ENCODE results near the gene EIF3I.
"Not testable (repeated sequence)": the region's sequence is repeated elsewhere in the genome, so short reads cannot be mapped to it uniquely, and the experiment has no call there.

EIF3I gene

DNA sequence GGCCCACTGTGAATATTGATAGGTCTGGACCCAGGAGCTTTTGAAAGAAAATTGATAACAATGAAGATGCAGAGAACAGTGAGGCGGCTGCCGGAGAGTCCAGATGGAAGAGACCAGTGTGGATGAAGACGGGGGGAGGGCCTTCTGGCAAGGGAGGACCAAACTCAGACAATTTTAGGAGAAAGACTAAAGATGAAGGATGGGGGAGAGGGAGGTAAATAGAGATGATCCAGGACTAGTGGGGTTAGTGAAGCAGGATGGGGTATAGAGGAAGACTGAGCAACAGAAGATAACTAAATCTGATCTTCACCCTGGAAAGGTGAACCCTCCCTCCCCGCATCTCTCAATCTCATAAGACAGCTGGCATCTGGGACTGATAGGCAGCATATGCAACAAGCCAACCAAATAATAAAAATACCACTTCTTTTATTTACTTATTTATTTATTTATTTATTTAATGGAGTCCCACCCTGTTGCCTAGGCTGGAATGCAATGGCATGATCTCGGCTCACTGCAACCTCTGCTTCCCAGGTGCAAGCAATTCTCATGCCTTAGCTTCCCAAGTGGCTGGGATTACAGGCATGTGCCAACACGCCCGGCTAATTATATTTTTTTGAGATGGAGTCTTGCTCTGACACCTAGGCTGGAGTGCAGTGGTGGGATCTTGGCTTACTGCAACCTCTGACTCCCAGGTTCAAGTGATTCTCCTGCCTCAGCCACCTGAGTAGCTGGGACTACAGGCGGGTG, 10.5 kb downstream of the EIF3I start:
- no peak for DNase-seq

DNA sequence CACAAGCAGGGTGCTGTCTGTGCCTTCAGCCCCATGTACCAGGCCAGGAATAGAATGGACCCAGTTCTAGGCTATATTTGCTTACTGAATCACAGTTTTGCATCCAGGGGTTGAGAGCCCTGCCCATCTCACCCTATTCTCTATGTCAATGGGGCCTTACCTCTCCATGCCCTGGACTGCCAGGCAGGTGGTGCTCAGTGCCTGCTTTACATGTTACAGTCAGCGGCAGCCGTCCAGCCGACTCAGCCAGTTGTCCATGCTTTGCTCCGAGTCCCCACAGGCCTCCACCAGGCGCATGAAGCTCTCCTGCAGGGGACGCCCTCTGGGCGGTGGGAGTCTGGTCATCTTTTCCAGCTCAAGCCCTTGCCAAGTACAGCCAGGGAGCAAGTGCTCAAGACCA, 12.6 kb downstream of the EIF3I start:
- DNase-seq, result no peak

DNA sequence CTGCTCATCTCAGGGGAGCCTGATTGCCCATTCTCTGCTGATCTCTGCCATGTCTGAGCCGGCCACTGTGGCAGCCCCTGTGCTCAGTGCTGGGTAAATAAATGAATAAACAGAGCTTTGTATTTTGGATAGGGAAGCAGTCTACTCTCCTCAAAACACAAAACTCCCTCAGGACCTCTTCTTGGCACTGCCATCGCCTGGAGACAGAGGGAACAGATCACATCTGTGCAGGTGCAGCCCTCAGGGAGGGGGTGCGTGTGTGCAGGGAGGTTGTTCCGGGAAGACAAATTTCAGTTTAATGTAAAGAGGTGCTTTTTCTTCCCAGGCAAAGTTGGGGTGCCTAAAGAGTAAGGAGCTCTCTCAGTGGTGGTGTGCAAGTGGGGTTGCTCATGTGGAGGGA, 17.1 kb downstream of the EIF3I start:
- DNase-seq, result no peak

DNA sequence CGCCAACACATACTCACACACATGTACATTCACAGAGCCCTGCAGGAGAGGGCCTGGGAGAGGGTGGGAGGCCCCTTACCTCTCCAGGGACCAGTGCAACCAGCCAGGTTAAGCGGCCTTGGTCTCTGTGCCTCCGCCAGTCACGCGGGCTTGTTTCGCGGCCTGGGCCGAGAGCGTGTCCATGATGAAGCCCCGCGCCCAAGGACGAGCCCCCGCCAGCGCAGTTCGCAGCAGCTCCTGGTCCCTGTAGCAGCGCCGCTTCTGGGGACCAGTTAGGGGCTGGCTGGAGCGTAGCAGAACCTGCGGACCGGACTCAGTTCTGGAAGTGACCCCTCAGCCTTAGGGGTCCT, 17.6 kb downstream of the EIF3I start:
- DNase-seq, result no peak

DNA sequence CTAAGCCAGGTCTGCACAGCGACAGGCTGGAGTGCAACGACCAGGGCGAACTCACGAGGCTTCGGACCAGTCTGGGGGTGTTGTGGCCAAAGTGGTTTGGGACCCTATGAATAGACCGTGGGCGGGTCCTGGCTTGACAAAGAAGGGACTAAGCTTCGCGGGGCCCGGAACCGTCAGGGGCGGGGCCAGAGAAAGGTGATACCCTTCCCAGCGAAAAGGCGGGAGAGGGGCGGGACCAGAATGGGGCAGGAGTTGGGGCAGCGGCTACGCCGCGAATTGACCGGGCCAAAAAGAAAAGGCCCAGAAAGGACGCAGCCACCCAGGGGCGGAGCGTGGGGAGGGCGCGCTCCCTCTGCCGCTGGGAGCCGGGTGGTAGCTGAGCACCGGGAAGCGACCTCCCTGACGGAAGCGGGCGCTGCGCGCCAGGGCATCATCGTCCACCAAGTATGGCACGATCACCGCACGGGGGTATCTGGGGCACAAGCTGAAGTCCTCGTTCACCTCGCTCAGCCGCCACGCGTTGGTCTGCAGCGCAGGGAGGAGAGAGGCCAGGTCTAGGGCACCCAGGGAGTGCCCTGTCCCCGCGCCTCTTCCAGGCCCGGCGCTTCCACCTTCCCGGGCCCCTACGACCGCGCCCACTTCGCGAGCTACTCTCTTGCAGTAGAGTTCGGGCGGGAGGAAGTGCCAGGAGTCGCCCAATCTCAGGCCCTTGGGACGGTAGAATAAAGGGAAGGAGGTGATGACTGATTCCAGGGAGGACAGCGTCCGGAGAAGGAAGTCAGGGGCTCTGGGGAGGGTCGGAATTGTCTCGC, 18.1 kb downstream of the EIF3I start:
- DNase-seq, result peak; percentile 4 to 44

DNA sequence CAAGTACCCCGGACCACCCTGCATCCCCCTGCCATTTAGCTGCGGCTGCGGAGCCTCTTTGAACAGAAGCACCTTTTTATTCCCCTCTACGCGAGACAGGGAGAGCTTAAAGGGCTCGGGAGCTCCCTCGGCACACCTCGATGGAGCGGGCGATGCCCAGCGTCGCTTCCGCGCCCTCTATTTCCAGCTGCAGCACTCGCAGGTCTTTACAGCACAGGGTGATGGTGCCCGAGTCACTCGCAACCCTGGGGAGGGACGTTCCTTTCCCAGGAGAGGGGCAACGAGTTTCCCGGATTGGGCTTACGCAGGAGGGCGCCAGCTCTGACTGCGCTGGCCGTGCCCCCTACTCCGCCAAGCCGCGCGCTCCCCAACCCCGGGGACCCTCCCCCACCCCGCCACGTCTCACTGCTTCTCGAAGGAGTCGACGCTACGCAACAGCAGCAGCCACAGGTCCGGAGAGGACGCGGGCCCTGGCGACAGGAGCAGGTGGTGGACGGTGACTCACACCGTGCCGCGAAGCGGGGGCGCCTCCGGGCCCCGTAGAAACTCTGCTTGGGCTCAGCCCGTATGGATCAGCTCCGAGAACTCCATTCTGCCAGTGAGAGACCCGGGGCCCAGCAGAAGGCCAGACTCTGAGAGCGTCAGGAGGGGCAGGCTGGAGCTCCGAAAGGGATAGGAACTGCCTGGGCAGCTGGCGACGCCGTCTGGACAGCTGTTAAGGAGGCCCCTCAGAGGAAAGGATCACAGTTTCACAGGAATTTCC, 19.0 kb downstream of the EIF3I start:
- DNase-seq, result peak; percentile 10 to 47

DNA sequence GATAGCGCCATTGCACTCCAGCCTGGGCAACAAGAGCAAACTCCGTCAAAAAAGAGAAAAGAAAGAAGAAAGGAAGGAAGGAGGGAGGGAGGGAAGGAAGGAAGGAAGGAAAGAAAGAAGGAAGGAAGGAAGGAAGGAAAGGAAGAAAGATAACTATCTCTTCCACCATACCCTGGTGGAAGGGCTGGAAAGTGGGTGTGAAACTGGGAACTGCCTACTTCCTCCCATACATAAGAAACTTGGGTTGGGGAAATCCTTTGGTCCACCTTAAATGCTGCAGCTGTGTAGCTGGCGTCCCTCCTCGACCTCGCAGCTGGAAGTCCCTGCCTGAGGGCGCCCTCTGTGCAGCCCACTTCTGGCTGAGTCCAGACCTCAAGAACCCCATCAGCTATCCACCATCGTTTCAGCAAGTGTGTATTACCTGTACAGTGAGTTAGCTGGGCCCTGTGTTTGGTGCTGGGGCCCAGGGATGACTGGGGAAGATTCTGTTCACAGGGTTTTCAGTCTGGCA, 20.2 kb downstream of the EIF3I start:
- DNase-seq, result peak; percentile 36 to 58

DNA sequence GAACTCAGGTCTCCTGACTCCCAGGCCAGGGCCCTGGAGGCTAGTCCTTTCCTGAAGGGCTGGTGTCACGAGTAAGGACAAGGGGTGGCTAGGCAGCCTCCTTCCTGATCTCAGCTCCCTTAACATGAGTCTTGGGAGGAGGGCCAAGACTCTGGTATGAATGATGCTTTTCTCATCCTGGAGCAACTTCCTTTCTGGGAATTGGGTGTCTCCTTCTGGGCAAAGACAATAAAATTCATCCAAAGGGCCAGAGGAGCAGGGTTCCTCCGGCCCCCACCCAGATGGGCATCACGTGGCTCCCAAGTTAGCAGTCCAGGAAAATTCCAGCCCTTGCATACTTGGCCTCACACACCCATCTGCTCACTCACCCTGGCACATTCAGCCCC, 24.7 kb downstream of the EIF3I start, which contains the start of gene FAM167B:
Gene FAM167B (plus strand): TSS at position 335 of the 386 bp plus-strand sequence. CDS start 200 bp downstream, outside the sequence.
- no peak for DNase-seq

DNA sequence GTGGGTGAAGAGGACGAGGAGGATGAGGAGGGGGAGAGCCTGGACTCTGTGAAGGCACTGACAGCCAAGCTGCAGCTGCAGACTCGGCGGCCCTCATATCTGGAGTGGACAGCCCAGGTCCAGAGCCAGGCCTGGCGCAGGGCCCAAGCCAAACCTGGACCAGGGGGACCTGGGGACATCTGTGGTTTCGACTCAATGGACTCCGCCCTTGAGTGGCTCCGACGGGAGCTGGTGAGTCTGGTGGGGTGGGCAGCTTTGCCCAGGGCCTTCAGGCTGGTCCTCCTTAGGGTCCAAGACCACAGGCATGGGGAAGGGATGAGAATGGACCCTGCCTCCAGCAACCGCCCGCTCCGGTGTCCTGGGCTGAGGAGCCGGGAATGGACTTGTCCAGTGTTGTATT, 25.2 kb downstream of the EIF3I start:
- no peak for DNase-seq

DNA sequence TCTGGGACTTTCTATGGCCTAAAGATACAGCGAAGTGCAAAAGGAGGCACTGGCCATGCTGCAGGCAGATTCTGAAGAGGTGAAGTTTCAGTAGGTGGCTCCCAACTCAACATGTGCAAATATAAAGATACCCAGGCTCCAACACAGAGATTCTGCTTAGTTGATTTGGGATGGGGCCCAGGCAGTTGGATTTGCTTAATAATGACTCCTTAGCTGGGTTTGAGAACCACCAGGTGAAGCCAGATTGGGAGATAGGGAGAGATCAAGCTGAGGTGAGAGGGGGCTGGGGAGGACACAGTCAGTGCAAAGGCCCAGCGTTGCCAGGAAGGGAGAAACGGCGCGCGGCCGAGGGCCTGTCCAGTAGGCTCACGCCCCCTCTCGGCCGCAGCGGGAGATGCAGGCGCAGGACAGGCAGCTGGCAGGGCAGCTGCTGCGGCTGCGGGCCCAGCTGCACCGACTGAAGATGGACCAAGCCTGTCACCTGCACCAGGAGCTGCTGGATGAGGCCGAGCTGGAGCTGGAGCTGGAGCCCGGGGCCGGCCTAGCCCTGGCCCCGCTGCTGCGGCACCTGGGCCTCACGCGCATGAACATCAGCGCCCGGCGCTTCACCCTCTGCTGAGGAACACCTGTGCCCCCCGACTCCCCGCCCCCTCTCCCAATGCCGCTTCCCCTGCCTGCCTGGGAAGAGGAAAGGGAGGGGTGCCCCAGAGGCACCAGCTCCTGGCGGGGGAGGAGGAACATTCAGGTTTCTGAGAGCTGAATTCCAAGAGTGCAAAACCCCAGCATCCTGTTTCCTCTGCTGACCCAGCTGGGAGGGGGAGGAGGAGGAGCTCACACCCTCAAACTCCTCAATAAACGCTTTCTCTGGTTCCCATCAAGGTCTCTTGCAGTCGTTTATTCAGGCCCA, 26.0 kb downstream of the EIF3I start:
- no peak for DNase-seq

DNA sequence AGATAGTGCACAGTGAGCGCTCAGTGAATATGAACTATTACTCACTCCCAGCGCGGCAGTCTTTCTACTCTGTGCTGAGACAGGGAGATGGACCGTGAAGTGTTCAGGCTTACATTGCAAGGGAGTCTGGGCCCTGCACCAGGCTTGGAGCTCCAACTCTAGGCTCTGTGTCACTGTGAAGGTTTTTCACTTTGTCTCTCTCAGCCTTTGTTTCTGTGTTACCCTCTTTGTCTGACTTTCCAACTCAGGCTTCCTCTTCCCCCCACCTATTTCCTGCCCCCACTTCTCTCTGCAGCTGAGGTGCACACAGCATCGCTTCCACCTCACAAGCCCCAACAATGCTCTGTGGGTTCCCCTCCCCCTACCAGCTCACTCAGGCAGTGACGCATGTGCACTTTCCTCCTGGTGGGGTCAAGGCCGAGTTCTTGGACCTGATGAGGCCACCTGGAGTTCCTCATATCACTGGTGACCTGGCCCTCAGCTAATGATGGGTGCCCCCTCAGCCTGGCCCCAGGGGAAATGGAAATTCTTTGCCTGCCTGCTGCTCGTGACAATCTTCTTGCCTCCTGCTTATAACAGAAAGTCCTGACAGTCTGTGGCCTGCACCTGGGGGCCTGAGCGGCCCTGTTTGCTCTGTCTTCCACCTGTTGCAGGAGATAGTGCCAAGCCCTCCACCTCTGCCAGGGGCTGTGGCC, 27.8 kb downstream of the EIF3I start:
- DNase-seq, result no peak

DNA sequence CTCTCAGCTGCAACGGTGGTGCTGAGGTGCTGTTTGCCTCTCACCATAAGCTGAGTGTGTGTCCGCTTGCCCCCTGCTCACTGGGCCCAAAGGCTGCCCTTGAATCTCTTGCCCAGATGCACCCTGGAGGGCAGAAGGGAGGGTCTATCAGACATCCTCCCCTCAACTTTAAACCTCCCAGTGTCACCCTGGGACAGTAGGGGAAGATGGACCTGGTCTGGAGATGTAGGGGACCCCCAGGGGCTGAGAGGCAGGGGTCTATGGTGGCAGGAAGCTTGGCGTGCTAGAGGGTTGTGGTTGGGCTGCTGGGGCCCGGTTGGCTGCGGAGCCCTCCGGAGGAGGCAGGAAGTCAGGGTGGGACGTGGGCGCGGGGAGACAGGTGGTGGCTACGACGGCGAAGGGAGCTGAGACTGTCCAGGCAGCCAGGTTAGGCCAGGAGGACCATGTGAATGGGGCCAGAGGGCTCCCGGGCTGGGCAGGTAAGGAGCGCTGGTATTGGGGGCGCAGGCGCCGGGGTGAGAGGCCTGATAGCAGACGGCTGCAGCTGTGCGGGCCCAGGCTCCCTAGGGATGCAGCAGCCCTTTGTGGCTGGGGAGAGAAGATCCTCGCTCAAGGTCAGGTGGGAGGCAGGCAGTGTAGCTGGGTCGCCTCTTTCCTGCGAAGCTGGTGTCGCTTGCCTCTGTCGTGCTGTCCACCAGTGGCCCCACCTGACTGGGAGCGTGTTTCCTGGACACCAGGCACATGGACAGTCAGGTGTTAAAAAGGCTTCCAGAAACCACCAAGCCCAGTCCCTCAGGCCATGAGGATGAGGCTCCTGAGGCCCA, 28.9 kb downstream of the EIF3I start, which contains the start of gene LCK:
Gene LCK (plus strand): TSS at position 373 of the 824 bp plus-strand sequence. CDS start 23,065 bp downstream, outside the sequence.
- DNase-seq, result no peak

DNA sequence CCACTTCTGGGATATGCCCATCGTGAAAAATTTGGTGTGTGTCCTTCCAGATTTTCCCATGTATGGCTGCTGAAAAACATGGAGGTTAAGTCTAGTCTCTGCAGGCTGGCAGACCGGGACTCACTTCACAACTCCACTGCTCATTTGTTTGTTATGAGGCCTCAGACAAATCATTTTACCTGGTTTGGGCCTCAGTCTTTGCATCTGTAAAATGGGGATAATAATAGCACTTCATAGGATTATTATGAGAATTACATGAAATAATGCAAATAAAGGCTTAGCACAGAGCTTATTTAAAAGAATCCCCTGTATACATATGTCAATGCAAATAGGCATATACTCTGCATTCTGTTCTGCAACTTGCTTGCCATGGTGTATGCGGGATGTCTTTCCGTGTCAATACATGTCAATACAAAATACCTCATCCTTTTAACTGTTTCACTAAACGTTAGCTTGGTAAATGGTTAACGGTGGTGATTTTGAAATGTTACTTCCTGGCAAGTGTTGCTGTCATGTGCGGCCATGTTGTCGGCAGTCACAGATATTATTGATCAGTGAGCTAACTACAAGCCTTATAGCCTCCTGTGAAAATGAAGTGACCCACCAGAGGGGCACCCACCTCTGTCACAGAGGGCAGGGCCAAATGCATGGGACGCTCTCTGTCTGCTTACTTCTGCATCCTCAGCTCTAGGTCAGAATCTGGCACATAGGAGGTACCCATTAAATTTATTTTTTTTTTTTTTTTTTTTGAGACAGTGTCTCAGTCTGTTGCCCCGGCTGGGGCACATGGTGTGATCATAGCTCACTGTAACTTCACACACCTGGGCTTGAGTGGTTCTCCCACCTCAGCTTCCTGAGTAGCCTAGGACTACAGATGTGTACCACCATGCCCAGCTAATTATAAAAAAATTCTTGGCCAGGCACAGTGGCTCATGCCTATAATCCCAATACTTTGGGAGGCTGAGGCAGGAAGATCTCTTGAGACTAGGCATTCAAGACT, 33.2 kb downstream of the EIF3I start:
- no peak for DNase-seq

DNA sequence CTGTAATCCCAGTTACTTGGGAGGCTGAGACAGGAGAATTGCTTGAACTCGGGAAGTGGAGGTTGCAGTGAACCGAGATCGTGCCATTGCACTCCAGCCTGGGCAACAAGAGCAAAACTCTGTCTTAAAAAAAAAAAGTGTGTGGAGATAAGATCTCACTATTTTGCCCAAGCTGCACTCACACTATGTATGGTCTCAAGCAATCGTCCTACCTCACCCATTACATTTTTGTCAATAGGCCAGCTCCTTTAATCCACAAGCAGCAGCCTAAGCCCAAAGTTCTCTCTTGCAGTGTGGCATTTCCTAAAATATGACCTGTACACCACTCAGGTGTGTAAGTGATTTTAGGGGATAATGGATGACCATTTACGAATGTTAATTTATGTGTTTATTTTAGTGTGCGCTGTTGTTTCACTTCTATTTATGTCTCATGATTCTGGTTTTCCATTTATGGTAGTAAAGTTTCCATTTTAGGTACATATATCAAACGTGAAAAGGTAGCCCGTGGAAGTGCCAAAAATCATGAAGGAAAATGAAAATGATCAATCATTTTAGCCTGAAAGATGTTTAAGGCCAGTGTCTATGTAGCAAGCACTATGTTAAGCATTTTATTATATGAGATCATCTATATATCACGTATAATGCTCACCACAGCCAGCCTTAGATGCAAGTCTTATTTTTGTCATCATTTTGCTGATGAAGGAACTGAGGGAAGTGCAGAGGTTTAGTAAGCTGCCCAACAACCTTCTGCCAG, 34.4 kb downstream of the EIF3I start:
- no peak for DNase-seq

DNA sequence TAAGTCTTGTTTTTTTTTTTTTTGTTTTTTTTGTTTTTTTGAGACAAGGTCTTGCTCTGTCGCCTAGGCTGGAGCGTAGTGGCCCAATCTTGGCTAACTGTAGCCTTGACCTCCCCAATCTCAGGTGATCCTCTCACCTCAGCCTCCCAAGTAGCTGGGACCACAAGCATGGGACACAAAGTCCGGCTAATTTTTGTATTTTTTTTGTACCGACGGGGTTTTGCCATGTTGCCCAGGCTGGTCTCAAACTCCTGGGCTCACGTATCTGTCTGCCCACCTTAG, 35.0 kb downstream of the EIF3I start:
- no peak for DNase-seq

DNA sequence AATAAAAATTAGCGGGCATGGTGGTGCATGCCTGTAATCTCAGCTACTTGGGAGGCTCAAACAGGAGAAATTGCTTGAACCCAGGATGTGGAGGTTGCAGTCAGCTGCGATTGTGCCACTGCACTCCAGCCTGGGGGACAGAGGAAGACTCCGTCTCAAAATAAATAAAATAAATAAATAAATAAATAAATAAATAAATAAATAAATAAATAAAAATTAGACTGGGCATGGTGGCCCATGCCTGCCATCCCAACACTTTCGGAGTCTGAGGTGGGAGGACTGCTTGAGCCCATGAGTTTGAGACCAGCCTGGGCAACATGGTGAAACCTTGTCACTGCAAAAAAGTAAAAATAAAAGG, 41.0 kb downstream of the EIF3I start:
- not testable (repeated sequence) for DNase-seq

DNA sequence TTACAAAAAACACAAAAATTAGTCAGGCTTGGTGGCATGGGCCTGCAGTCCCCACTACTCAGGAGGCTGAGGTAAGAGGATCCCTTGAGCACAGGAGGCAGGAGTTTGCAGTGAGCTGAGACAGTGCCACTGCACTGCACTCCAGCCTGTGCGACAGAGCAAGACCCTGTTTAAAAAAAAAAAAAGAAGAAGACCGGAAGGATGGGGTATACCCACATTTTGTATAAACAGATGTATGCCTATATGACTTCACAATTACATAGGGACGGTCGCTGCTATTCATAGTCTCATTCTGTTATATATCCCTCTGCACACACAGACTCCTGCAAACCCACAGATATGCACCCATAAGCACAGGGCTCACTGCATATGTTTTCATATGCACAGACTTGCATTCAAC, 41.5 kb downstream of the EIF3I start:
- no peak for DNase-seq

DNA sequence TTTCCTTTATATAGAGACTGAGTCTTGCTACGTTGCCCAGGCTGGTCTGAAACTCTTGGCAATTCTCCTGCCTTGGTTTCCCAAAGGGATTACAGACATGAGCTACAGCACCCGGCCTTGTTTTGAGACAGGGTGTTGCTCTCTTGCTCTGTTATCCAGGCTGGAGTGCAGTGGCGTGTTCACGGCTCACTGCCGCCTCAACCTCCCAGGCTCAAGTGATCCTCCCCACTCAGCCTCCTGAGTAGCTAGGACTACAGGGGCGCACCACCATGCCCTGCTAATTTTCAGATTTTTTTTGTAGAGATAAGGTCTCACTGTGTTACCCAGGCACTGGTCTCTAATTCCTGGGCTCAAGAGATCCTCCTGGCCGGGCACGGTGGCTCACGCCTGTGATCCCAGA, 43.6 kb downstream of the EIF3I start:
- DNase-seq, result no peak
